ENCODE results near the gene HOXC5.

HOXC5 gene

DNA sequence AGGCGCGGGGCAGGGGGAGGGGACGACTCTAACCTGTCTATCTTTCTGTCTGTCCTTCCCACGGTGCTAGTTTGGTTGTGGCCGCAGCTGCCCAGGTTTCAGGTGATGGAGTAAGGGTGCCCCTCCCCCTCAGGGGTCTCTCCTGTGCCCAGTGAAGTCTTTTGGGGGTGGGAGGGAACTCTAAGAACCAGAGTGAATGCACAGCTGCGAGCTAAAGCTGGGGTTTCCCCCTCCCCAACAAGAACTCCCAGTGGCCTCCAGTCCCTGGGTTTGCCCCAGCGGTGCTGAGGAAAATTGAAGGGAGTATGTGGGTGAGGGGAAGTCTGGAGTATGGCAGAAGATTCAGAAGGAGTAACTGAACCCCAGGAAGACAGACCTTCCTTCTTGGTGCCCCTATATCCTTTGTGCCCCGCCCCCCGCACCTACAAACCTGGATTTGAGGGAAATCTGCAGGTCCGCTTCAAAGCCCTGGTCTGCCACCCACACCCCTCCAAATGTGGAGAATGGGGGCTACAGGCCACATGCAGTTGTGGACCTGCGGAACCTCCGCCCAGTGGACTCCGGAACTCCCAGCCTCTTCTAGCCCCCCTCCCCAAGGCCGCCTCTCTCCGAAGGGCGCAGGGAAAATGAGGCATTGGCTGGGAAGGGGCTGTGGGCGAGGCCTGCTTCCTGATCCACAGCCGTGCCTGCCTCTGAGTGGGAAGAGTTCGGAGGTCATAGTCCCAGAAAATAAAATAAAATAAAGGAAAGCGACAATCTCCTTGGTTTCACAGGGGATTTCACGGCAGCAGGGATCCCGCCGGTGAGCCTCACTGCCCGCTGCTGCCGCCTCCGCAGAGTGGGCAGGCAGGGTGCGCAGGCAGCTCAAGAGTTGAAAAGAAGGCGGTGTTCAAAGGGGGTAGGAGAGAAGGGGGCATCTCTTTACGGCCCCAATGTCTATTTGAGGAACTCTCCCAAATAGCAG, 36.3 kb upstream of the HOXC5 start:
- no peak for DNase-seq

DNA sequence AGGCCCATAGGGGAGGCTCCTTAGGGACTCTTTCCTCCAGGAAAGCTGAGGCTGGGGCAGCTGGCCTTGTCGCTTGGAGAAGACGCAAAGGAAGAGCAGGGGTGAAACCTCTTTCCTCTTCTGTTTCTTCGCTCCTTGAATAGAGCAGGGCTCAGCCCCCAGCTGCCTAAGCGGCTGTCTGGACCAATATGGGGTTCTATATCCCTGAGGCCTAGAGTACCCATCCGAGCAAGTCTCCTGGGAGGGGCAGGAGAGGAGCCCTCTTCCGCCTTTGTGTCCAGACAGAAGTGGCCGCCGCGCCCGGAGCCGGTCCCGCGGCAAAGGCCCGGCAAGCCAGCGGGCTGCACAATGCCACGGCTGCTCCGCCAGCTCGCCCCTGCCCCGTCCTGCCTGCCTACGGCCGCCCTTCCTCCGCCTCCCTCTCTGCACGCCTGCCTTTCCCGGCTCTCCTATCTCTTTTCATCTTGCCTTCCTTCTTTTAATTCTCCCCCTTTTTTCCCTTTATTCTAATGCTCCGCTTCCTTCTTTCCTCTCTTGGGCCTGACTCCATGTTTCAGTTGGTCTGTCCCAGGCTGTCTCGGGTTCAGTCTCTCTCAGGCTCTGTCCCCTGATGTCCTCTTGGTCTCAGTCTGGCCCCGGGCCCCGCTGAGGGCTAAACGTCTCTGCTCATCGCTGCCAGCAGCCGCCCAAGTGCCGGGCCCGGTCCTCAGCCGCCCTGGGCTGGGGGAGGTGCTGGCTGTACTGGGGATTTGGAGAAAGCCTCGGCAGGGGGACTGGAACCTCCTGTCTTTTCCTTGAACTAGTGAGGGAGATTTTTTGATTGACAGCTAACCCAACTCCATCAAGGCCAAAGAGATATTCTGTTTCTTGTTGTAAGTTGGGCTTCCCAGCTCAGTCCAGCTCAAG, 35.4 kb upstream of the HOXC5 start:
- no peak for DNase-seq

DNA sequence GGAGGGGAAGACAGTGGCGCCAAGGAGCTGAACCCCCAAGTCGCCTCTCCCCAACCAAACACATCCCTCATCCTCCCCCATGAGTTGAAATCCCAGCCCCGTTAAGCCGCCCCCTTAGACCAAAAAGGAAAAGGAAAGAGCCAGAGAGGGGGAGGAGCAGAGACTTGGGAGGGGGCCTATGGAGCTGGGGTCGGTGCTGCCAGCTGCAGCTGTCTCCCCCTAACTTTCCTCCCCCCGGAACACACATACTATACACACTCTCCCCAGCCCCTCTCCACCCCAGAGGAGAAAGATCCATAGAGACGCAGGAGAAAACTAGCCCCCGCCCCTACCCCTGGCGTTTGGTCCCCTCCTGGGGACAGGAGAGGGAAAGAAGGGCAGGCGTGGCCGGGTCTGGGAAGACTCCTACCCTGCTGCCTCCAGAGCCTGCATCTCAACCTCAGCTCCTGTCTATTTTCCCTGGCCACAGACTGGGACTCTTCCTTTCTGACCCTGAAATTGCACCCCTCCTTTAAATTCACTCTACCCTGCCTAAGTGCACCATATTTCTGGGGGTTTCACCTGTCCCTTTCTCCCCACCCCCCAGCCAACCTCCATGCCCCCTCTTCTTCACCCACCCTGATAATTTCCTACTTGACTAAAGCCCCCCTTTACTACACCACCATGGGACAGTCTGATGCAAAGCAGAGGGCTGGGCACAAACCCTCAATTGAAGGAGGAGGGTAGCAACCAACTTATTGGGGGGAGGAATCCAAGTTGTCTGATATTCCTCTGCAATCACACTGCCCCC, 34.5 kb upstream of the HOXC5 start:
- no peak for DNase-seq

DNA sequence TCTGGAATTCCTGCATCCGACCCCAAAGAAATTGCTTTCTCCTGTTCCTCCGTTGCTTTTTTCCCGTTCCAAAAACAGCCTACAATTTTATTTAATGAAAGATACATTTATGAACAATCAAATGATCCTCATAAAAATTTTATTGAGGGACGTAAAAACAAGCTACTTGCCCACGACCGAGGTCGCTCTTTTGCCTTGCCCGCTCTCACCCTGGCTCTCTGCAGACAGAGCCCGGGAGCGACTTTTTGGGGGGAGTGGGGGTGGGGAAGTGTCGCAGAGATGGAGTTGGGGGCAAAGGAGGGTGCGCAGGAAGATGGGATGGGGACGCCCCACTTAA, 34.0 kb upstream of the HOXC5 start:
- no peak for DNase-seq

DNA sequence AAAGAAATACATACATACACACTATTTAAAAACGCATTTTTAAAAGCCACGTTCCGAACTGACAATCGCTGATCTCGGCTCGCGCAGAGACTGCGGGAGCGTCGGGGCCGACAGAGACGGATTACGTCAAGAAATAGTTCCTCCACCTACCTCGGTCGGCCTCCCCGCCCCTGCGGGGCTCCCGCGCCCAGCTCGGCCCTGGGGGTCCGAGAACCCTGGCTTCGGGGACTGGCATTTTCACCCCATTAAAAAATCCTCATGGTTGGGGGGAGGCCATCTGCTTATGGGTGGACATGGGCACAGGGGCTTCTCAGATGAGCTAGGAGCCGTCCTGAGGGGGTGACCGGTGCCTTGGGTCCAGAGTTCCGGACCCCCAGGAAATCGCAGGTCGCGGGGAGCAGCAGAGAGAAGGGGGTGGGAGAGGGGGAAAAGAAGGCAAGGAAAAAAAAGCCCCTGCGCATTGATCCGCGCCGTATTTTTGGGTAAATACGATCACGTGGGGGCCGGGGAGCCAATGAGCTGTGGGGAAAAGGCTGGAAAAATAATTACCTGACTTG, 33.2 kb upstream of the HOXC5 start:
- no peak for DNase-seq

DNA sequence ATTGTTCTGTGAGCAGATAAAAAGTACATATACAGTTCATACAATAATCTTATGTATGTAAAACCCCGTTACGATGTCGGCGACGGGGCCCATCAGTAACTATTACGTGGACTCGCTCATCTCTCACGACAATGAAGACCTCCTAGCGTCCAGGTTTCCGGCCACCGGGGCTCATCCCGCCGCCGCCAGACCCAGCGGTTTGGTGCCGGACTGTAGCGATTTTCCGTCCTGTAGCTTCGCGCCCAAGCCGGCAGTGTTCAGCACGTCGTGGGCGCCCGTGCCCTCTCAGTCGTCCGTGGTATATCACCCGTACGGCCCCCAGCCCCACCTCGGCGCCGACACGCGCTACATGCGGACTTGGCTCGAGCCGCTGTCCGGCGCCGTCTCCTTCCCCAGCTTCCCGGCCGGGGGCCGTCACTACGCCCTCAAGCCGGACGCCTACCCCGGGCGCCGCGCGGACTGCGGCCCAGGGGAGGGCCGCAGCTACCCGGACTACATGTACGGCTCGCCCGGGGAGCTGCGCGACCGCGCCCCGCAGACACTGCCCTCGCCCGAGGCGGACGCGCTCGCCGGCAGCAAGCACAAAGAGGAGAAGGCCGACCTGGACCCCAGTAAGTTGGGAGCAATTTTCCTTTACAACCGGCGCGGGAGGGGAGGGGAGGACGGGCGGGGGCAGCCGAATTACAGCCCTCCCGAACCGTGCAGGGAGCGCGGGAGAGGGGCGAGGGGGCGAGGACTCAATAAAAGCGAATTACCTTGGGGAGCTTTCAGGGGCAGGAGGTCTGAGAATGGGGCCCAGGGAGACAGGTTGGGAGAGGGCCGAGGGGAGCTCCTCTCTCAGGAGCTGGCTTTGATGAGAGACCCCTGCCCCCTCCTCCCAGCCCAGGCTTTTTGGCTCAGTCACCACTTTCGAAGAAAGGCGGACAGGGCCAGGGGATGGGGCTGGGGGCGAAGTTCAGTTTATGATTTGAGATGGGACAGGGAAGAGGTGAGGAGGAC, 32.4 kb upstream of the HOXC5 start, which contains the start of gene HOXC9:
Gene HOXC9 (plus strand): TSS at position 46 of the 999 bp plus-strand sequence. CDS start 28 bp downstream, at position 74.
- no peak for DNase-seq

DNA sequence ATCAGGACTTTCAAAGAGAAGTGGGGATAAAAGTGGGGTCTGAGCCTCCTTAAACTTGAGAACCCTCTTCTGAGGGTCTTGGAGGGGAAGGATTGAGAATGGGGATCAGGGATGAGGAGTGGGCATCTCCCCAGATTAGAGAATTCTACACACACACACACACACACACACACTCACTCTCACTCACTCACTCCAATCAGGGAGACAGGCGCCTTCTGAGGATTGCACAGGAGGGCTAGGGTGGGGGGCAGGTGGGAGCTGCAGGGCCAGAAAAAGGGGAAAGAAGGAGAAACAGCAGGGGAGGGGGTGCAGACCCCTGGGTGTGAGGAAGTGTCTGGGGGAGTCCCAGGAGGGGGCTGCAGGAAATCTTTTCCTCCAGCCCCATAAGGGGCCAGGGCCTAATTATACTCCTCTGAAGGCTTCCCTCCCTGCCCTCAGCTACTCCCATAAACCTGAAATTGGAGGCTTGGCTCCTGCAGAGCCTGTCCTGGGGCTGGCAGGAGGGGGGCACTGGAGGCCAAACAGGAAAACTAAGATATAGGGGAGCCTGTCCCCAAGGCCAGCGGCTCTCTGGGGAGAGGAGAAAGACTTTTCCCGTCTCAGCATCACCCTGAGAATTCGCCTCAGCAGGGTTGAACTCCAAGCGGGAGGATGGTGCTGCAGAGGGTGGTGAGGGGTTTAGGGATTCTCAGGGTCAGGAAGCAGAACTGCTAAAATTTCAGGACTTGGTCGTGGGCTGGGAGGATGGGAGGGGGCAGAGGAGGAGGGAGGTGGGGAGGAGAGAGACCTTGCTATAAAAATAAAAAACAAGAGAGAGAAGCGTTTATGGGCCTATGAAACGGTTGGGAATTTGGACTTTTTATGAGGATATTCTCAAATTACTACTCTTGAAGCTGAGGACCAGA, 31.3 kb upstream of the HOXC5 start:
- no peak for DNase-seq

DNA sequence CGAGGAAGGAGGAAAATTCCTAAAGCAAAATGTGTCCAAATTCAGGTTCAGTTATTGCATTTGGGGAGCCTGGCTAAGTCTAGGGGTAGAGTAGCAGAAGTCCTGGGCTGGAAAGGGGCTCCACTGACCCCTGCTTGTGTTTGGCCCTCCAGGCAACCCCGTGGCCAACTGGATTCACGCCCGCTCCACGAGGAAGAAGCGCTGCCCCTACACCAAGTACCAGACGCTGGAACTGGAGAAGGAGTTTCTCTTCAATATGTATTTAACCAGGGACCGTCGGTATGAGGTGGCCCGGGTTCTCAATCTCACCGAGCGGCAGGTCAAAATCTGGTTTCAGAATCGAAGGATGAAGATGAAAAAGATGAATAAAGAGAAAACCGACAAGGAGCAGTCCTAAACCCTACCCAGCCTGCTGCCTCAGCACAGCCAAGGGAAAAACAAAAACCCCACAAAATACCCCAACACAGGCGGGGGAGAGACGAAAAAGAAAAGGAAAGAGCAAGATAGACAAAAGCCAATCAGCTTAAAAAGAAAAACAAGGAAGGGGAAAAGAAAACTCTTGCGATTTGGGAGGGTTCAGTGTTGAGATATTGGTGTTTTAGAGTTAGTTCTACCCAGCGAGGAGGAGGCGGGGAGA, 30.5 kb upstream of the HOXC5 start:
- DNase-seq: no peak

DNA sequence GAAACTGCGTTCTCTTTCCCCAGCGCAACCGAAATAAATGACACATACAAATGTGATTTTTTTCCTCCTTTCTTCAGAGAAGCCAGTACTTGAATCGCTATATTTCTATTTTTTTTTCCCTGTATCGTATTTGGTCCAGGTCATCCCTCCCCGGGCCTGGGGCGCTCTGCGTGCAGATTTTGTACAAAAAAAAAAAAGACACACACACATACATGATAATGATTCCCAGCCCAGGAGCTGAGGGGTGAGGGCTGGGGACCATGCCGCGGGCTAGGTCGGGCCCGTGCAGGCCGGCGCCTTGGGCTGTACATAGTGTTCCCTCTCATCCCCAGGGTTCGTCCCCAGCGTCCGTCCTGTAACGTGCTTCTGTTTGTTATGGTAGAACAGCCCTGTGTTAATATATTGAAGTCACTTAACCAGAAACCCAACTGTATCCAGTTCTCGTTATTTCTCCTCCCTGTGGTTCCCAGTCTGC, 29.9 kb upstream of the HOXC5 start:
- no peak for DNase-seq

DNA sequence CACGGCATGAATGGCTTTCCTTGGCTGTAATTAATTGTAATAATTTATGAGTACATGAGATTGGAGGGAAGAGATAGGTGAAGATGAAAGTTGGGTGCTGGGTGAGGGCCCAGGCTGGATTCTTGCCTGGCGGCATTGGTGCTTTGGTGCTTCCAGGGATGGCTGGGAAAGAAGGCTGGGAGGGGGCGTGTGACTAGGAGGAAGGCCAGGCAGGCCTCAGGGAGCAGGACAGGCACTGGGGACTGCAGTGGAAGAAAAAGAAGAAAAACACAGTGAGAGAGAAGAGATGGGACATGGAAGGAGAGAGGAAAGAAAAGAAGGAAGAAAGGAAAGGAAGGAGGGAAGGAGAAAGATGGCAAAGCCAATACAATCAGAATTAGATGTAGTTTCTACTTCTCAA, 29.2 kb upstream of the HOXC5 start:
- DNase-seq: no peak

DNA sequence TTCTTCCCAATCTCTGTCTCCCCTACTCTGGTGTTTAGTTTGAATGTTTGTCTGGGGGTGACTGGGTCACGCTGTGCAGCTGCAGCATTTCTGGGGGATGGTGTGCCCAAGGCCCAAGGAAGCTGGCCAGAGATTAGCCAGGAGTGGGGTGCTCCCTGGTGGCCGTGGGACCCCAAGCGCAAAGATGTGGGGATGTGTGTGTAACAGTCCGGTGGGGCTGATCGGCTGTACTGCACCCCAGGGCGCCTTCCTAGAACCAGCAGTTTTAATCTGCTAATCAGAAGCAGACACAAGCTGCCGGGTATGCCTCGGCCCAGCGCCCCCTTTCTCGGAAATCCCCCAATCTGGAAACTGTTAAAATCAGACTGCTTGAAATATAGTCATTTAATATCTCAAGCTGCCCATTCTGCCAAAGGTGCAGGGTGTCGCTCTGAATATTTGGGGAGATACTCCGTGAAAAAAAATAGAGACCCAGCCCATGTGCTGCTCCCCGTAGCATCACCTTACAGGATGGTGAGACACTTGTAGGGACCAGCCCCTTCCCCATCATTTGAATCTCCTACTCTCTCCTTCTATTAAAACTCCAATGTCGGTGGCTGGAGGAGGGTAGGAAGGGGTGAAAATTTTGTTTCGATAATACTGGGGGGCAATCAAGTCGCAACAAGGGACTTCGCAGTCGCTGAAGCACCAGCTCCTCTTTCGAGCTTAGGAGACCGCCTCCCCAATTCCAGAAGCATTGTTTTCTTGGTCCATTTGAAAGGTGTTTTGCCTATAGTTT, 28.6 kb upstream of the HOXC5 start:
- no peak for DNase-seq

DNA sequence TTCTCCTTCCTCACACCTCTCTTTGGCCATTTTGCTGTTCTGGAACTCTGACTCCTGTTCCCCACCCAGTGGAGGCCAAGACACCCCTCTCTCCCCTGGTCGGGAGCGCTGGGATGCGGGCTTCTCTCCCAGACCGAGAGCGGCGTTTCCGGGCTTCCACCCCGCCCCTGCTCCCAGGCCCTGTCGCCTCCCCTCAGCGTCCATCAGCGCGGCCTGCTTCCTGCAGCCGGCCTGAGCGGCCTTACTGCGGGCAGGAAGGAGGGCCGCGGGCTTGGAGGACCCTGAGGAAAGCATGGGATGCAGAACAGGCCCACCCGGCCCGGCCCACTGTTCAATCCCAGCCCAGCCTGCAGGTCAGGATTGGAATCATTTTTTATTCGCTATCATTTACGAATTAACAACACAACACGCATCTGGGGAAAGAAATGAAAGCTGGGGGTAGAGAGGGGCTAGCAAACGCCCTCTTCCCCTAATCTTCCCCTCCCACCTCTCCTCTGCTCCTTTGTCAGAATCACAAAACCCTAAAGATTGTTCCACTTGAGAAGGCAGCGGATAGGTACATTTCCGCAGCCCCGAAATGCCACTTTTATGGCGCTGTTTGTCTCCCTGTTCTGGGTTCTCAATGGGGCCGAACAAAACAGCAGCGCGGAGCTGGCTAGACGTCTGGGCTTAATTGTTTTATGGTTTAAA, 27.9 kb upstream of the HOXC5 start:
- no peak for DNase-seq

DNA sequence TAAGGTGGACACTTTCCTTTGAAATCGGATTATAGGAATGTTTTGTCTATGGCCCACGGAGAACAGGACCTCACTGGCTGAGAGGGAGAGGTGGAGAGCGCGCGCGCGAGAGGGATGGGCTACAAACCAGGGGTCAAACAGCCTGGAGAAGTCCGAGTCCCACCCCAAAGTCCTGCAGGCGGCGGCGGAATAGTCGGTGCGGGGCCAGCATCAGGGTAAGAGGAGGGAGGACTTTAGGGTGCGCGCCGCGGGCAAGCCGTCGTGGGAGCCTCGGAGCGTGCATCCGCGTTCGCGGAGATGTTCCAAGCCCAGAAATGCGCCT, 27.4 kb upstream of the HOXC5 start:
- no peak for DNase-seq

DNA sequence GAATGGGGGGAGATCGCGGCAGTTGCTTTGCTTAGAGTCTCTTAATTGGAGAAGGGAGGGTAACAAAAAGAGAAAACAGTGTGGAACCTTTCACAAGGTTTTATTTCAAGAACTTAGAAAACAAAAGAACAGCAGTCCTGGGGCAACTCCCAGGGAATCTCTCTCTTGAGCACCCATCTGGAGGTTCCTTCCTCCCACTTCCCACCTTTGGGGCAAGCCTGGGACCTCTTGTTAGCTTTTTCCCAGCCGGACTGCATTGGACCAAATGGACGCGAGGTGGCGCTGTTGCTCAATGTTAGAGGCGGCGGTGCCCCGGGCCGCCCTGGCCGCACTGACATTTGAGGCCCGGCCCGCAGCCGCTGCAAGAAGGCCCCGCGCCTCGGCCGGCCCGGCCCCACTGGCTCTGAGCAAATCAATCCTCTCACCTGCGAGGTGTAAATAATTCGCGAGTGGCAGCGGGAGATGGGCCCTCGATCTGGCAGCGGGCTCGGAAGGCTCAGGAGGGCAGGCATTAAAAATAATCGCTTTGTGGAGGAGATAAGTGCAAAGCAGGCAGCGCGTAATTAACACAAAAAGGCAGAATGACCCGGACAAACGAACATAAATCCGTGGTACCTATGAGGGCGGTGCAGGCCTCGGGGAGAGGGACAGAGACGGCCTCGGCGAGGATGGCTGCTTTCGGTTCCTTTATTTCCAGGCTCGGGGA, 26.8 kb upstream of the HOXC5 start:
- peak; percentile 70 for DNase-seq

DNA sequence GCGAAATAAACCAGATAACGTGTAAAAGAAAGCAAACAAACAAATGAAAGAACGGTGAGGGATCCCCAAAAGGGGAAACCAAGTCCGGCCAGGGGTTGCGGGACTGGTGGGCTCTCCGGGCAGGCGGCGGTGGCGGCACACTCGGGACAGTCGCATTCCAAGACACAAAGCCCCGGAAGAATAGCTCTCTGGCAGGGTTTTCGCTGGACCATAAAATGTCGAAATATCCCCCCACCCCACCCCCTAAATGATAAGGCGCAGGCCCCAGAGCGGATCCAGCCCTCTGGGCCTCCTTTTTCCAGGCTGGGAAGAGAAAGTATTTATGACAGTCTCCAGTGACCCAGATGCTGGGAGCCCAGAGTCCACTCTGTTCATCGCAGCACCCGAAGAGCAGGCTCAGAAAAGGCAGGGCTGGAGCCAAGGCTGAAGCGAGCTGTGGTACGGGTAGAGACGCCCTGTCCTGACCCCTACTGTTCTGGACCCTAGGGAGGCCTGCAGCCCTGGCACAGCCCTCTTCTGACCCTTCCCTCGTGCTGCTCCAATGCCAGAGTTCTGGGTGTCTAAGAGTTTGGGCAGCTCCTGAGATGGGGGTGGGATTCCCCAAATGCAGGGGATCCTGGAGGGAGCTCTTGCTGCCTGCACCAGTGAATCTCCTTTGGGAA, 26.2 kb upstream of the HOXC5 start:
- no peak for DNase-seq

DNA sequence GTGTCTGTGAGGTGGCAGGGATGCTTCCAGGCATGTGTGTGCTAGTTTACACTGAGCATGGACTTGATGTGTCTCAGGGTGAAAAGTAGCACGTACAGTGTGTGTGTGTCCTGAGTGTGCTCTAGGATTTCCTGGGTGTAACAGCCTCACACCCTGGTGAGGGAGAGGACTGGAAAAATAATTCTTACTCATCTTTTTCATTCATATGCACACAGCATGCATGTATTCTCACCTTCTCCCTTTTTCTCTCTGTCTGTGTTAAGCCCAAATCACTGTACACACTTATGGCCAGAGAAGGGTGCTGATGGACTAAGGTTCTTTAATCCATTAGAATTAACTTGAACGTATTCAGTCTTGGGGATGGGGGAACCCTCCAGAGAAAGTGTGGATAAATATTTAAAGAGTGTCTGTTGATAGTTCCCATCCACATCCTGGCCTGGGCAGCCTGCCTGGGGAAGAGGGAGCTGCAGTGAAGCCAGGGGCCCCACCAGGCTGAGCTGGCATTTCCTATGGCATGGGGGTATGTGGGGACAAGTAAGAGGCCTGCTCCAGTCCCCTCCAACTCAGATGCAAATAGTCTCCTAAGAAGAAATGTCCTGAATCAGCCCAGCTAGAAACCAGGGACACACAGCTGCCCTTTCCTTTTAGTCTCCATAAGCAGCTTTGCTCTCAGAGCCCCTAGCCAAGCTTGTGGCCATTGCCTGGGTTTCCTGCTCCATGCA, 25.2 kb upstream of the HOXC5 start:
- no peak for DNase-seq

DNA sequence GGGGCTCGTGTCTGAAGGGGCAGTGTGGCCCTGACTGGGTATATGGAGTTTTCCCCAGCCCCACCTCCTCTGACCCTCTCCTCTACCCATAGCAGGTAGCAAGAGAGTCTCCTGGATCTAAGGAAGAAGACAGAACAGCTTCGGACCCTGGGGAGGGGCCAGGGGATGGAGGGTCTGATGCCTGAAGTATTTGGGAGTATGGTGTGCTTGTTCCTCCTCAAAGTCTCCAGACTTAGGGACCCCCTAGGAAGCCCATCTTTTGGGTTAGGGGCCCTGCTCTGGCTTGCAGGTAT, 24.6 kb upstream of the HOXC5 start:
- no peak for DNase-seq
